ENCODE results near the gene YPEL1. TPM values are rescaled to one million over a fixed set of nuclear protein-coding genes. Genes with fewer than 3 reads are reported as not detected.

YPEL1 gene
- total RNA-seq, 1 donor from 2014 or later, result 19.5 TPM

GRCh38 chr22:21738966-21739365 lies 3.4 kb upstream of the YPEL1 start:
- Mint-ChIP-seq H3K27me3 (ENCODE audit: low read depth) (peaks cover 6% of the 10 kb centered on the region), H3K9me3 (no peaks in the 10 kb centered on the region)

DNA sequence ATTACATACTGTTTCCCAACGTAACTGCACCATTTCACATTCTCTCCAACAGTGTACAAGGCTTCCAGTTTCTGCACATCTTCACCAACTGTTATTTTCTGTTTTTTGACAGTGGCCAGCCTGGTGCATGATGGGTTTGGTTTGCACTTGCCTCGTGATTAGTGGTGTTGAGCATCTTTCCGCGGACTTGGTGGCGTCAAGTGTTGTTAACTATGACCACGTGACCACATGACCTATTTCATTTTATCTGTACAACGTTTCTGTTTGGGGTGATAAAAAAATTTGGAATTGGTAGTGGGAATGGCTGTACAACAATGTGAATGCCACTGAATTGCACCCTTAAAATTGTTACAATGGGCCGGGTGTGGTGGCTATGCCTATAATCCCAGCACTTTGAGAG lies 2.5 kb upstream of the YPEL1 start:
- TF ChIP-seq, protein P1, sequence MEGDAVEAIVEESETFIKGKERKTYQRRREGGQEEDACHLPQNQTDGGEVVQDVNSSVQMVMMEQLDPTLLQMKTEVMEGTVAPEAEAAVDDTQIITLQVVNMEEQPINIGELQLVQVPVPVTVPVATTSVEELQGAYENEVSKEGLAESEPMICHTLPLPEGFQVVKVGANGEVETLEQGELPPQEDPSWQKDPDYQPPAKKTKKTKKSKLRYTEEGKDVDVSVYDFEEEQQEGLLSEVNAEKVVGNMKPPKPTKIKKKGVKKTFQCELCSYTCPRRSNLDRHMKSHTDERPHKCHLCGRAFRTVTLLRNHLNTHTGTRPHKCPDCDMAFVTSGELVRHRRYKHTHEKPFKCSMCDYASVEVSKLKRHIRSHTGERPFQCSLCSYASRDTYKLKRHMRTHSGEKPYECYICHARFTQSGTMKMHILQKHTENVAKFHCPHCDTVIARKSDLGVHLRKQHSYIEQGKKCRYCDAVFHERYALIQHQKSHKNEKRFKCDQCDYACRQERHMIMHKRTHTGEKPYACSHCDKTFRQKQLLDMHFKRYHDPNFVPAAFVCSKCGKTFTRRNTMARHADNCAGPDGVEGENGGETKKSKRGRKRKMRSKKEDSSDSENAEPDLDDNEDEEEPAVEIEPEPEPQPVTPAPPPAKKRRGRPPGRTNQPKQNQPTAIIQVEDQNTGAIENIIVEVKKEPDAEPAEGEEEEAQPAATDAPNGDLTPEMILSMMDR (conservative IDR thresholded peaks at IDR 0.05), result no peak
- no peak for DNase-seq (ENCODE audit: low read depth, low spot score)
- Mint-ChIP-seq H3K4me1 (peaks cover 15% of the 10 kb centered on the region), H3K4me3 (peak overlapping the region; percentile 64), H3K9me3 (no peaks in the 10 kb centered on the region), H3K27ac (ENCODE audit: unreplicated experiment) (no peak overlapping the region), H3K27me3 (ENCODE audit: low read depth) (peaks cover 6% of the 10 kb centered on the region), H3K36me3 (ENCODE audit: low read depth) (no peaks in the 10 kb centered on the region)

More at GRCh38 chr22:21738966-21739365, 3.4 kb upstream of the YPEL1 start:
- no peaks in the 10 kb centered on the region for H3K36me3 Mint-ChIP-seq (ENCODE audit: low read depth)
- no peak for DNase-seq (ENCODE audit: low read depth, low spot score)
- peak overlapping the region; percentile 51 for H3K4me3 Mint-ChIP-seq
- H3K27ac Mint-ChIP-seq (ENCODE audit: unreplicated experiment), result peak overlapping the region; percentile 37
- H3K4me1 Mint-ChIP-seq, result peaks cover 12% of the 10 kb centered on the region
- TF ChIP-seq, protein P1 (conservative IDR thresholded peaks at IDR 0.05), result no peak

- Mint-ChIP-seq H3K4me3 (no peak overlapping the region), H3K27me3 (ENCODE audit: low read depth) (peaks cover 6% of the 10 kb centered on the region), H3K27ac (ENCODE audit: unreplicated experiment) (no peak overlapping the region), H3K9me3 (no peaks in the 10 kb centered on the region), H3K36me3 (ENCODE audit: low read depth) (no peaks in the 10 kb centered on the region), H3K4me1 (peaks cover 15% of the 10 kb centered on the region)
- TF ChIP-seq, protein P1 (conservative IDR thresholded peaks at IDR 0.05), result no peak
- DNase-seq (ENCODE audit: low read depth, low spot score), result no peak
Measured at GRCh38 chr22:21736948-21737347, 1.4 kb upstream of the YPEL1 start.

GRCh38 chr22:21736084-21736642 lies 569 bp upstream of the YPEL1 start:
- no peaks in the 10 kb centered on the region for H3K9me3 Mint-ChIP-seq
- peaks cover 6% of the 10 kb centered on the region for H3K27me3 Mint-ChIP-seq (ENCODE audit: low read depth)
- no peaks in the 10 kb centered on the region for H3K36me3 Mint-ChIP-seq (ENCODE audit: low read depth)
- no peak overlapping the region for H3K27ac Mint-ChIP-seq (ENCODE audit: unreplicated experiment)
- TF ChIP-seq, protein P1 (conservative IDR thresholded peaks at IDR 0.05), result no peak
- peaks cover 15% of the 10 kb centered on the region for H3K4me1 Mint-ChIP-seq
- H3K4me3 Mint-ChIP-seq, result no peak overlapping the region
- no peak for DNase-seq (ENCODE audit: low read depth, low spot score)

GRCh38 chr22:21734540-21735199 lies 924 bp downstream of the YPEL1 start:
- no peaks in the 10 kb centered on the region for H3K9me3 Mint-ChIP-seq
- peaks cover 2% of the 10 kb centered on the region for H3K27me3 Mint-ChIP-seq (ENCODE audit: low read depth)
- peak overlapping the region; percentile 98 for H3K27ac Mint-ChIP-seq (ENCODE audit: unreplicated experiment)
- peaks cover 15% of the 10 kb centered on the region for H3K4me1 Mint-ChIP-seq
- TF ChIP-seq, protein P1 (conservative IDR thresholded peaks at IDR 0.05), result no peak
- peak overlapping the region; percentile 98 for H3K4me3 Mint-ChIP-seq
- no peaks in the 10 kb centered on the region for H3K36me3 Mint-ChIP-seq (ENCODE audit: low read depth)
- DNase-seq (ENCODE audit: low read depth, low spot score), result no peak

Measured in neural crest cell (in vitro differentiated cells).